Amniotic epithelial cell (primary cell): ENCODE results near the gene MSH2.

Source experiments
- DNase-seq: peaks from one replicate; pipeline ENCODE4 v3.0.0-alpha.2; 2010; ENCODE audit warnings: low read depth

Gene MSH2

GRCh38 chr2:47508641-47509040 is 105.7 kb downstream of the MSH2 start:
- no peak for DNase-seq

GRCh38 chr2:47509250-47509649 is 106.3 kb downstream of the MSH2 start:
- DNase-seq, result no peak

DNA sequence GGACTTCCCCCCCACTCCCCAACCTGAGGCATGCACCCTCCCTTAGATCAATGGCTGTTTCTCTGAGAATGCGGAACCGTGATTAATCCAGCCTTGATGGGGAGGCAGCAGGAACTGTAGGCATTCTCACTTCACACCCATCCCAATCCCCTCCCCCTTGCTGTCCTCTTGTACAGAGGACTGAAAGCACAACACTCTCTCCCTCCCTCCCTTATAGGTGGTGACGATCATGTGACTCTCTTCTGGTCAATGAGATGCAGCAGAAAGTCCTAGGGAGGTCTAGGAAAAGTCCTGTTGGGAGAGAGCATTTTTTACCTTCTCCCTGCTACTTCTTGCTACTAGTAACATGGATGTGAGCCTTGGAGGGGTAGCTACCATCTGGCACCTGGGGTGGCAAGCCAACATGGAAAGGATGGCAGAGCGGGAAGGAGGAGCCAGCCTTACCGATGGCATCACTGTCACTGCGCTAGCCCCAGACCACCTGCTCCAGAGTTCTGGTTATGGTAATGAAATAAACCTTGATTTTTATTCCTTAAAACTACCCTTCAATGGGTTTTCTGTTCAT is 106.9 kb downstream of the MSH2 start:
- no peak for DNase-seq

GRCh38 chr2:47510745-47511144 is 107.8 kb downstream of the MSH2 start:
- DNase-seq, result no peak

DNA sequence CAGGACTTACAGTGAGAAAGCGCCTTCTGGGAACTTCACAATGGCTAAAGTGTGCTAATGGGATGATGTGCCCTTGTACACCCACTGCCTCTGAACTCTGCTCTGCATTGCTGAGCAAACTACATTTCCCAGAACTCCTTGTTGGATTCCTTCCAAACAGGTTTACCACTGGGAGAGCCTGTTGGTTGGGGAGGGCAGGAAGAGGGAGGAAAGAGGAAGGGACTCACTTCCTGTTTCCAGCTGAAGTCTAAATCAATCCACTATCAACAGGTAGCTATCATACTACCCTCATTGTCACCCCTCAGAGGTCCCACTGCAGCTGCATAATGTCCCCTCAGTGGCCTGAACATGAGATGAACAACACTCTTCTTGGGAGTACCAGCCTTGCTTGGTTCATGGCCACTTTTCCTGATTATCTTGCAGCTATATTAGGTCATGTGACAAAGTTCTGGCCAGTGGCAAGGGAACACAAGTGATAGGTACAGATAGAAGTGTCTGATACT is 109.7 kb downstream of the MSH2 start:
- DNase-seq, result peak; percentile 46

GRCh38 chr2:47513981-47514520 is 111.1 kb downstream of the MSH2 start:
- no peak for DNase-seq

DNA sequence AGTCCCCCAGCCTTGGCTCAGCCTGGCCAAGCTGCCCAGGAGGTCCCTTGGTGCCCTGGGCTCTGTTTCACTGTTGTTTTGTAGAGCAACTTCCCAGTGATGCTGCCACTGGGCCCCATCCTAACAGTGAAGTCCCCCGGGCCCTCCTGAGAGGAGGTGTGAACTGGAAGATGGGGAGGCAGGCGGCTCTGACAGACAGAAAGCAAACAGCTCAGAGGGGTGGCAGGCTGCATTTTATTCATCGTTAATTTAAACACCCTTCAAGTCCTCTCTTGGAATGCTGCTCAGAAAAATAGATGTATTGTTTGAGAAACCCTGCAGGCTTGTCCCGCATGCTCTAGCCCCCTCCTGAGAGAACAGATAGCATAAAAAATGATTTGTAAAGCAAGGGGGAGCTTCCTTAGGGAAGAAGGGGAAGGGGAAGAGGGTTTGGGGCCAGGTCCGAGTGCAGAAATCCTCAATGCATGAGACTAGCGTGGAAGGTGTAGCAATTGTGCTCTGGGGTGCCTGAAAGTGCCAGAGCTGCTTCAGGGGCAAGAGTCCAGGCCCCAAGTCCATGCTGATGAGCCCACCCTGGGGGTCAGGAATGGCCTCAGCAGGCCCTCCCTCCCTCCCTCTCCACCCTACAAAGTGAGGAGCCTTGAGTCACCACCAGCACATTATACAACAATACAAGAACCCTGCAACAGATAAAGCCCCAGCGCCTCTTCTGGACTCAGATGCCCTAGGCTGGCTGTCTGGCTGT is 113.6 kb downstream of the MSH2 start:
- no peak for DNase-seq

DNA sequence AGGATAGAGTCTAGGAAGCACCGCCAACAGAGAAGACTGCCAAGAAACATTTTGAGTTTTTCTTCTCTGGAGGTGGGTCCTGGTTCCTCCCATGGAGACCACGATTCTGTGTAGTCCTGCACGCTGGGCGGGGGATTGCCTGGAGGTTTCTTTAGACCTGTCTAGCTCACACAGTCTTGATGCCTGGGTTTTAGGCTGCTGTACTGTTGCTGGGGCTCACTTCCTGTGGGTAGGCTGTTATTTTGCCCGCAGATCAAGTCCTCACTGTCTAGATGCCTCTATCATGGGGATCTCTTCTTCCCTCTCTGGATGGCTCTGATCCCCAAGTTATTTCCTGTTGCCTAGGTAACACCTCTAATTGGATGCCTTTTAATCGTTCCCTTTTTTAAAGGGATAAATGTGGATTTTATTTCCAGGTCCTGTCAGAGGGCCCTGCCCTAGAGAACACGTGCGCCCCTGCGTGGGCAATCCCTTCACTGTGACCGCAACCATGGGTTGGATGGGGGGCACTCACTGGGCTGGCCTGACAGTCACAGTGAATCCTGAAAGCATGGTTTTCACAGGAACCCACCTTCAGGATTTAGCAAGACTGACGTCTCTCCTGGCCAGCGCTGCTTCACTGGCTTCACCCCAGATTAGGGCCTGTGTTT is 115.7 kb downstream of the MSH2 start:
- no peak for DNase-seq

DNA sequence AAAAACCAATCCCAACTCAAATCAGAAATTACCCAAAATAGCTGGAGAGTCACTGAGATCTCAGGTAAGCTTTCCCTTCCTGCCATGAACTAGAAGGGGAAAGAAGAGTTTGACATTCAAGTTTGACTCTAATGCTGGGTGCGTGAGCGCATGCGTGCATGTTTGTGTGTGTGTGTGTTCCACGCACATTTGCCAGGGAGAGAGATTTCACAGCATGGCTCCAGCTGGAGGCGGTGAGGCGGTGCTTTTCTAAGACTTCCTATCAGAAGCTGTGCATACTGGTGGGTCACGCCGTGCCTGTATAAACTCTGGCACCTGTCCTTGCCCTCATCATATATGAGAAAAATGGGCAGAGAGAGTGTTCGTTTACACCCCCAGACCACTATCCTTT is 116.2 kb downstream of the MSH2 start:
- no peak for DNase-seq

GRCh38 chr2:47519604-47520301 is 116.8 kb downstream of the MSH2 start:
- no peak for DNase-seq

DNA sequence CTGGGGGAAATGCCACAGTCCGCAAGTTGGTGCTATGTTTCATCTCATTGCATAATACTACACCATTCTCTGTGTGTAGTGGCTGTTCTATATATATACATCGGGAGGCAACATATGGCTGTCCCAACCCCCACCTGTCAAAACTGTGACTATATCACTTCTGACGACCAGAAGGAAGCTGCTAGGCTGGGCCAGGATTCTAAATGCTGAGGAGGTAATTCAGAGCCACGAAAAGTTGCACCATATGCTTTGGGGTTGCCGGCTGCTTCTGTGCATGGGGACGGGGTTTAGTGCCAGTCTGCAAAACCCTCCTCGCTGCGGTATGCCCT is 117.3 kb downstream of the MSH2 start:
- no peak for DNase-seq

- peak; percentile 57 for DNase-seq
Measured at GRCh38 chr2:47520825-47521665, 118.1 kb downstream of the MSH2 start.

- no peak for DNase-seq
Measured at GRCh38 chr2:47521666-47522285, 118.8 kb downstream of the MSH2 start.

DNA sequence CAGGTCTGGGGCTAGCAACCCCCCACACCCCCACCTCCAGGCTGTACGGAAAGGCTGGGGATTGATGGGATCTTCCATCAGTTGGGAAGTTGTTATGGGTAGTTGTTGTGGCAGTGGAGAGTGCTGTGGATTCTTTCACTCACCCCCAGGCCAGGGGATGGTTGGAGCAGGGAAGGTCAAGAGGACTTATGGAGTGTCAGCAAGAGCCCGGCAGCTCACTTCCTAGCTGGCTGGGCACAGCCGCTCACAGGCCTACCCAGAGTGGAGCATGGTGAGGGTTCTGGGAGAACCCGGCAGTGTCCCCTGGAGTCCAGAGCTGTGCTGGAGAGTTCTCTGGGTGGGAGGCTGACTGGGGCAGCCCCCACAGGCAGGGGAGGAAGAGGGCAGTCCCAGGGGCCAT is 122.2 kb downstream of the MSH2 start:
- DNase-seq, result no peak

DNA sequence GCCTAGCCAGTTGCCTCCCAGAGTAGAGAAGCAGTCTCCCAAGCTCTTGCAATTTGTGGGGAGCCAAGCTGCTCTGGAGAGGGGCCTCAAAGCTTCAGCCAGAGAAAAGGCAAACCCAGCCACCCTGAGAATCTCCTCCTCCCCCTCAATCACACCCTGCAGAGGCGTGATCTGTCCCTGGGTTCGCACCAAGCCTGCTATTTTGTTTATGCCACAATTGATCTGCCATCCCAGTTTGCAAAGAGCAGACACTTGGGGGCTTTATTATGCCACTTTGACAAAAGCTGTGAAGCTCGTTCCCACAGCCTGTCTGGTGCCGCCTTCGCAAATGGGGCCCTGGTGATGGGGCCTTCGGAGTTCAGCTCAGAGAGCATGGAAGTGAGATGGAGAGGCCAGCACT is 125.5 kb downstream of the MSH2 start:
- DNase-seq, result no peak

DNA sequence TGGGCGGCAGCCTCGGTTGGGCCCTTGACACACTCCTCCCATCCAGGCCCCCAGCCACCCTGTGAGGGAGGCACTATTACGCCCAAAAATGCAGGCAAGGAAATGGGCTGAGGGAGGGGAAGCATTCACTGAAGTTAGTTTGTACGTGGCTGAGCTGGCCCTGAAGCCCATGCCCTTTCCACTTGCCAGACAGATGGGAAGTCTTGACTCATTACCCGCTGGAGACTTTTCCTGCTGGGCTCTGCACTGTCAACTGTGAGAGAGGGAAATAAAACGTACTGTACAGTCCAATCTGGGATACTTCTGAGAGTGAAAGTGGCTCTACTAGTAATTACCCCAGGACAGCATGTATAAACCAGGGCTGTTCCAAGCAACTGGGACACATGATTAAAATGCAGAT is 125.9 kb downstream of the MSH2 start:
- DNase-seq, result no peak

- DNase-seq, result no peak
Measured at GRCh38 chr2:47530105-47530760, 127.3 kb downstream of the MSH2 start.

- no peak for DNase-seq
Measured at GRCh38 chr2:47531378-47532042, 128.6 kb downstream of the MSH2 start.
